HG02798 (cell line): Measurements from ENCODE around the gene GREB1.

ENCODE experiments used
- ATAC-seq: cut with Tn5 transposase; IDR thresholded peaks from one replicate; pipeline ENCODE4 v1.9.1; 2021; ENCODE audit warnings: mild to moderate bottlenecking; ENCODE audit not compliant: unreplicated experiment, poor library complexity

The GREB1 gene

GRCh38 chr2:11507517-11507916 is 26.3 kb upstream of the GREB1 start:
- no peak for ATAC-seq

- no peak for ATAC-seq
Measured at GRCh38 chr2:11508279-11508678, 25.6 kb upstream of the GREB1 start.

- ATAC-seq, result no peak
Measured at GRCh38 chr2:11509657-11510360, 24.0 kb upstream of the GREB1 start.

GRCh38 chr2:11512431-11512830 is 21.4 kb upstream of the GREB1 start:
- ATAC-seq, result no peak

- ATAC-seq, result no peak
Measured at GRCh38 chr2:11513319-11513718, 20.5 kb upstream of the GREB1 start.

GRCh38 chr2:11514081-11514730 is 19.6 kb upstream of the GREB1 start:
- ATAC-seq, result no peak

GRCh38 chr2:11514904-11515303 is 18.9 kb upstream of the GREB1 start:
- no peak for ATAC-seq

- ATAC-seq, result no peak
Measured at GRCh38 chr2:11515490-11515981, 18.3 kb upstream of the GREB1 start.

GRCh38 chr2:11516984-11517648 is 16.7 kb upstream of the GREB1 start:
- ATAC-seq, result no peak

GRCh38 chr2:11517906-11518305 is 15.9 kb upstream of the GREB1 start:
- no peak for ATAC-seq

- ATAC-seq, result no peak
Measured at GRCh38 chr2:11520092-11520693, 13.7 kb upstream of the GREB1 start.

GRCh38 chr2:11521775-11522174 is 12.1 kb upstream of the GREB1 start:
- ATAC-seq, result no peak

- ATAC-seq, result no peak
Measured at GRCh38 chr2:11524470-11524869, 9.4 kb upstream of the GREB1 start.

- ATAC-seq, result no peak
Measured at GRCh38 chr2:11525762-11526161, 8.1 kb upstream of the GREB1 start.

- no peak for ATAC-seq
Measured at GRCh38 chr2:11527001-11527400, 6.8 kb upstream of the GREB1 start.

- ATAC-seq, result no peak
Measured at GRCh38 chr2:11528228-11528627, 5.6 kb upstream of the GREB1 start.

GRCh38 chr2:11530864-11531465 is 2.9 kb upstream of the GREB1 start:
- ATAC-seq, result no peak

GRCh38 chr2:11532416-11533055 is 1.3 kb upstream of the GREB1 start:
- ATAC-seq, result no peak

GRCh38 chr2:11534071-11534745 is 363 bp downstream of the GREB1 start:
- no peak for ATAC-seq
